C4-2B (cell line): ENCODE results near the gene PLXNB3.

Experiments used
- H3K27ac ChIP-seq: fragments of 450-650 bp; 2 replicates; pipeline ENCODE4 v1.5.1; 2017
- CTCF ChIP-seq: fragments of 450-650 bp; conservative IDR thresholded peaks from 2 replicates; pipeline ENCODE4 v1.5.1; 2017; ENCODE audit warnings: mild to moderate bottlenecking
- ZFX ChIP-seq: fragments of 450-650 bp; IDR thresholded peaks from 2 replicates; pipeline ENCODE4 v1.6.1; 2017

PLXNB3 gene

GRCh38 chrX:153779891-153780677, 16.0 kb downstream of the PLXNB3 start:
- no peak for TF ChIP-seq ZFX
- no peak for TF ChIP-seq CTCF
- H3K27ac ChIP-seq = peak overlapping the region; percentile 21; the same call in 1 of the 2 replicates

- H3K27ac ChIP-seq = peak within 1 kb of the TSS; percentile 21; the same call in 1 of the 2 replicates
- no peak for TF ChIP-seq CTCF
- TF ChIP-seq ZFX = no peak
Measured at GRCh38 chrX:153780678-153781427, 16.8 kb downstream of the PLXNB3 start, which contains the start of gene SRPK3. Gene SRPK3 (plus strand): TSS chrX:153781041. CDS start chrX:153781087, 46 bp downstream.

- no peak for TF ChIP-seq CTCF
- no peak overlapping the region; the same call in 1 of the 2 replicates for H3K27ac ChIP-seq
Measured at GRCh38 chrX:153781428-153782047, 17.5 kb downstream of the PLXNB3 start.

GRCh38 chrX:153782313-153782712, 18.3 kb downstream of the PLXNB3 start:
- no peak overlapping the region for H3K27ac ChIP-seq
- TF ChIP-seq ZFX = no peak
- TF ChIP-seq CTCF = no peak

GRCh38 chrX:153782871-153783270, 18.8 kb downstream of the PLXNB3 start:
- H3K27ac ChIP-seq = no peak overlapping the region
- TF ChIP-seq CTCF (no peak), ZFX (no peak)

GRCh38 chrX:153783378-153784013, 19.4 kb downstream of the PLXNB3 start:
- TF ChIP-seq ZFX (no peak), CTCF (no peak)
- H3K27ac ChIP-seq = no peak overlapping the region
